Endothelial cell of umbilical vein (primary cell): ENCODE results near the gene TNFRSF1A. TPM values are rescaled to one million over a fixed set of nuclear protein-coding genes. Genes with fewer than 3 reads are reported as not detected.

Source experiments
- BruUV-seq: library from RNA; stranded (reverse); fragments of 400-500 nt; replicated peaks from 2 replicates; lab custom pipeline; 2021; lab: Mats Ljungman, UMichigan
- CTCF ChIA-PET: fragments of 300-600, 350-600 bp; sonication (Branson Sonifier 250); formaldehyde crosslinking; loops from one replicate; lab custom pipeline; 2021; ENCODE audit warnings: antibody characterized with exemption, inconsistent platforms; lab: Charles Lee
- POLR2A ChIA-PET: fragments of 300-600, 350-600 bp; sonication (Branson Sonifier 250); formaldehyde crosslinking; loops from one replicate; lab custom pipeline; 2021; ENCODE audit warnings: antibody characterized with exemption, inconsistent platforms; lab: Charles Lee
- DNase-seq: peaks from one replicate; pipeline ENCODE4 v3.0.0-alpha.2; 2011; ENCODE audit warnings: low read depth, low spot score
- FAIRE-seq: peaks from 2 replicates; lab custom pipeline; 2011; peaks lifted over from hg19 to GRCh38; lab: Jason Lieb, UNC
- H2AFZ ChIP-seq: 2 replicates; pipeline ENCODE4 v1.6.0; 2012; ENCODE audit warnings: low read depth, low read length, control low read depth, inconsistent platforms
- H3K27ac ChIP-seq: 2 replicates; pipeline ENCODE4 v1.5.1; 2011; ENCODE audit warnings: low read depth, mild to moderate bottlenecking, control low read depth, low read length, moderate library complexity; ENCODE audit not compliant: insufficient read depth
- H3K27me3 ChIP-seq, 2 experiments: 2 replicates each; pipeline versions ENCODE4 v1.6.0 to v1.6.1; 2011; ENCODE audit warnings: low read length in 2 of 2, mixed read lengths in 1 of 2; ENCODE audit not compliant: control insufficient read depth in 2 of 2, insufficient read depth in 2 of 2
- H3K36me3 ChIP-seq, 2 experiments: 2 replicates in 1 of 2; 3 replicates in 1 of 2; pipeline ENCODE4 v1.5.1; 2011; ENCODE audit warnings: low read length in 2 of 2, mild to moderate bottlenecking in 1 of 2, moderate library complexity in 1 of 2; ENCODE audit not compliant: control insufficient read depth in 2 of 2, insufficient read depth in 2 of 2; ENCODE audit errors: extremely low read depth in 1 of 2
- H3K4me1 ChIP-seq: 3 replicates; pipeline ENCODE4 v1.5.1; 2011; ENCODE audit warnings: mild to moderate bottlenecking, low read length; ENCODE audit not compliant: control insufficient read depth, insufficient read depth; ENCODE audit errors: extremely low read depth
- H3K4me2 ChIP-seq: 2 replicates; pipeline ENCODE4 v1.6.1; 2011; ENCODE audit warnings: low read length, control low read depth, mixed read lengths; ENCODE audit not compliant: insufficient read depth
- H3K4me3 ChIP-seq, 3 experiments: fragments of 200-600 bp in 1 of 3; sonication (generic), shearing (Covaris generic) in 1 of 3; replicated peaks in 1 of 3; 2 replicates each; pipeline ENCODE4 v1.5.1; 2011 to 2016; ENCODE audit warnings: control low read depth in 3 of 3, low read length in 3 of 3, mild to moderate bottlenecking in 2 of 3, inconsistent platforms in 1 of 3, low read depth in 1 of 3, moderate library complexity in 1 of 3; ENCODE audit not compliant: insufficient read depth in 1 of 3
- H3K79me2 ChIP-seq: 2 replicates; pipeline ENCODE4 v1.6.0; 2012; ENCODE audit warnings: low read length, inconsistent platforms; ENCODE audit not compliant: control insufficient read depth, insufficient read depth
- H3K9ac ChIP-seq: replicated peaks from 2 replicates; pipeline ENCODE3; 2011; ENCODE audit warnings: low read length, control low read depth; ENCODE audit not compliant: insufficient read depth; ENCODE audit errors: extremely low read depth
- H3K9me1 ChIP-seq: replicated peaks from 3 replicates; pipeline ENCODE4 v1.6.0; 2011; ENCODE audit warnings: mild to moderate bottlenecking, low read length; ENCODE audit not compliant: control insufficient read depth, insufficient read depth; ENCODE audit errors: extremely low read depth
- H3K9me3 ChIP-seq: replicated peaks from 2 replicates; pipeline ENCODE4 v1.5.1; 2012; ENCODE audit warnings: low read length, inconsistent platforms; ENCODE audit not compliant: control insufficient read depth, insufficient read depth
- H4K20me1 ChIP-seq: replicated peaks from 2 replicates; pipeline ENCODE3; 2011; ENCODE audit warnings: mild to moderate bottlenecking, low read length; ENCODE audit not compliant: control insufficient read depth, insufficient read depth; ENCODE audit errors: extremely low read depth
- CTCF ChIP-seq, 2 donors: IDR thresholded peaks; 1 replicate in 1 of 2; 2 replicates in 1 of 2; pipeline ENCODE4 v1.5.1; 2011; ENCODE audit warnings: low read length in 2 of 2, mild to moderate bottlenecking in 2 of 2, moderate library complexity in 2 of 2, control low read depth in 1 of 2, inconsistent platforms in 1 of 2, low read depth in 1 of 2; ENCODE audit not compliant: insufficient read depth in 1 of 2; ENCODE audit errors: extremely low read depth in 1 of 2
- EZH2 ChIP-seq: IDR thresholded peaks from 2 replicates; pipeline ENCODE4 v1.6.1; 2012; ENCODE audit warnings: borderline replicate concordance, low read depth, mild to moderate bottlenecking, moderate library complexity, low read length, inconsistent platforms; ENCODE audit not compliant: severe bottlenecking
- FOS ChIP-seq: IDR thresholded peaks from 2 replicates; pipeline ENCODE4 v1.6.1; 2011; ENCODE audit warnings: mild to moderate bottlenecking, low read length, moderate library complexity, borderline replicate concordance; ENCODE audit not compliant: insufficient read depth
- GATA2 ChIP-seq: IDR thresholded peaks from 2 replicates; pipeline ENCODE4 v1.7.0; 2011; ENCODE audit warnings: low read depth, mild to moderate bottlenecking, moderate library complexity, mixed read lengths, low read length; ENCODE audit not compliant: insufficient read length, insufficient read depth
- JUN ChIP-seq: IDR thresholded peaks from 2 replicates; pipeline ENCODE4 v1.6.1; 2011; ENCODE audit warnings: borderline replicate concordance, low read depth; ENCODE audit not compliant: insufficient read length, insufficient read depth
- MAX ChIP-seq: IDR thresholded peaks from 2 replicates; pipeline ENCODE4 v1.6.1; 2011; ENCODE audit not compliant: insufficient read depth, insufficient read length
- MYC ChIP-seq: IDR thresholded peaks from one replicate; pipeline ENCODE4 v1.6.1; 2011; ENCODE audit warnings: mild to moderate bottlenecking, low read depth, low read length
- POLR2A ChIP-seq: IDR thresholded peaks from 2 replicates; pipeline ENCODE4 v1.6.1; 2012; ENCODE audit warnings: low read depth, mild to moderate bottlenecking, control low read depth, low read length
- POLR2AphosphoS5 ChIP-seq: IDR thresholded peaks from 2 replicates; pipeline ENCODE4 v1.6.1; 2012; ENCODE audit warnings: low read depth, mild to moderate bottlenecking, control low read depth, low read length, moderate library complexity; ENCODE audit not compliant: insufficient read depth
- dilution Hi-C: fragments of 300-500 bp; cut with MboI; formaldehyde crosslinking; loops from one replicate; pipeline ENCODE4 v1.15.0; 2019; ENCODE audit warnings: low sequenced_read_pairs; ENCODE audit not compliant: extremely low pct_ligation_motif_present
- intact Hi-C: fragments of 100-400 bp; cut with micrococcal nuclease; formaldehyde crosslinking; loops from one replicate; pipeline ENCODE4 v1.10.0; 2022
- polyA plus RNA-seq, 4 experiments: library from polyadenylated mRNA; depleted of rRNA in 3 of 4; stranded (reverse) in 3 of 4; unstranded in 1 of 4; fragments of >200 nt; gene quantifications; 2 replicates each; pipeline versions ENCODE4 v1.2.1 to v1.2.3, GENCODE V29; 2011 to 2012; ENCODE audit warnings: missing spikeins in 1 of 4
- total RNA-seq: library from RNA; stranded (reverse); gene quantifications from 2 replicates; pipeline ENCODE4 v1.2.3, GENCODE V29; 2021

TNFRSF1A gene
- total and polyA plus RNA-seq, 2 donors (not counting 3 experiments of a cell fraction or from before 2014, with no cell fraction given) = 86.5 to 98.2 TPM

- Histone ChIP-seq H3K9ac (peak overlapping the region; percentile 57), H3K4me2 (peak overlapping the region; percentile 75), H3K9me3 (no peaks in the 10 kb centered on the region), H3K4me1 (peaks cover 25% of the 10 kb centered on the region), H3K36me3 (no peaks in the 10 kb centered on the region), H3K27ac (peak overlapping the region; percentile 4), H2AFZ (peak overlapping the region; percentile 95), H3K4me3 (peak overlapping the region; percentile 36 to 46 (median 41)), H3K27me3 (no peaks in the 10 kb centered on the region), H4K20me1 (no peaks in the 10 kb centered on the region), H3K9me1 (no peaks in the 10 kb centered on the region), H3K79me2 (no peaks in the 10 kb centered on the region)
- ChIA-PET POLR2A (interaction anchor here (1.0 to 1.6 kb wide), 4 partner anchors 11 to 170 kb away, joined by 3 to 7 read pairs (median 4); no protein-coding TSS in a partner anchor), CTCF (interaction anchor here (0.9 to 2.4 kb wide), 10 partner anchors 11 to 102 kb away, joined by 3 to 33 read pairs (median 6); partner anchors contain the start of genes LTBR and TNFRSF1A)
- intact Hi-C loops (loop anchor here (2.0 kb wide), 2 partner anchors 27 to 41 kb away; no protein-coding TSS in a partner anchor), dilution Hi-C loops (no loop called here)
- FAIRE-seq = peak; percentile 43
- DNase-seq = peak; percentile 75
- no peak for TF ChIP-seq CTCF (IDR thresholded peaks at IDR 0.05; ENCODE audit: extremely low read depth in 1 of 2, insufficient read depth in 1 of 2, low read depth in 1 of 2, low read length in 2 of 2)
- TF ChIP-seq JUN = no peak
- TF ChIP-seq POLR2AphosphoS5 = no peak
- no peak for TF ChIP-seq POLR2A
- no peak for TF ChIP-seq GATA2
- no peak for TF ChIP-seq MAX
- TF ChIP-seq MYC = no peak
- TF ChIP-seq EZH2 = no peak
- no peak for TF ChIP-seq FOS
- no TSS peak for BruUV-seq
Measured at GRCh38 chr12:6363330-6364043, 21.6 kb upstream of the TNFRSF1A start.
